Right ventricle myocardium superior (tissue), 1 donor: ENCODE results near the gene ASTL. TPM values are rescaled to one million over a fixed set of nuclear protein-coding genes. Genes with fewer than 3 reads are reported as not detected.
"Not testable (repeated sequence)": the region's sequence is repeated elsewhere in the genome, so short reads cannot be mapped to it uniquely, and the experiment has no call there.

Experiments
- ATAC-seq: fragments of 200-7000 bp; cut with Tn5 transposase; one replicate; pipeline ENCODE4 v1.9.1; 2020; ENCODE audit warnings: mild to moderate bottlenecking; ENCODE audit not compliant: poor library complexity
- DNase-seq: peaks from one replicate; pipeline ENCODE4 v3.0.0-alpha.2; 2020
- intact Hi-C: fragments of 100-400 bp; cut with DNase I; formaldehyde crosslinking; loops from one replicate; pipeline ENCODE4 v1.11.2; 2022
- total RNA-seq: library from RNA; stranded (reverse); fragmentation: NEBNext Ultra II Directional; extraction: Animal tissue kit (Norgen Biotek cat#: 25700); gene quantifications from one replicate; pipeline ENCODE4 v1.2.1, GENCODE V29; 2021
- donor health status: DM: no; HTN: yes; CAD: no; lungs with severe emphysema.

ASTL gene
- total RNA-seq, 1 donor from 2014 or later = not detected

DNA sequence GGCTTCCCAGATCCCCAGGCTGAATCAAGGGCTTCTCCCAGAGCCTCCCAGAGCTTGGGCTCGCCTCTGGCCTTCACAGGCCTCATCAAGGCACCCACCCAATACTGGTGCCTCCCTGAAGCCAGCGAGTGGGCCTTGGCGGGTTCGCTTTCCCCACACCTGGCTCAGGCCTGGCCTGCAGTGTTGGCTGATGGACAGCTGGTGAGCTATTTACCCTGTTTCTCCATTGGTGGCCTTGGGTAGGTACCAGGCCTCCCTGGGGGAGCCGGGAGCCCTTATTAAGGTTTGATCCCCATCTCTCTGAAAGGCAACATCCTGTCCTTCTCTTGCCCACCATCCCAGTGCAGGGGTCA lies 25.1 kb upstream of the ASTL start:
- intact Hi-C loops = no loop called here
- DNase-seq (no peak), ATAC-seq (no peak)

DNA sequence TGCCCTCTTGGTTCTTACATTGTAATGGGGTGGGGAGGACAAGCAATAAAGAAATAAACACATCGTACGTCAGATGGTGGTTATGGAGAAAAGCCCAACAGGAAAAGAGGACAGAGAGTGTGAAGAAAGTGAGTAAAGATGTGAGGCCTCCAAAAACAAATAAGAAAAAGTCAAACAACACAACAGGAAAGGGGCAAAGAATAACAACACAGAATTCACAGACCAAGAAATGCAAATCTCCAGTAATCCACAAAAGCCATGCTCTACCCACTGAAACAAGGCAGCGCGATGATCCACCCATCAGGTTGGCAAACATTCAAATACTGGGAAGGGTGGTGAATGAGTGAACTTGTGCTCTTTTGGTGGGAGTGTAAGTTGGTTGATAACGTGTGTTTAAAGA lies 23.6 kb upstream of the ASTL start:
- ATAC-seq (no peak), DNase-seq (no peak)
- intact Hi-C loops = no loop called here

DNA sequence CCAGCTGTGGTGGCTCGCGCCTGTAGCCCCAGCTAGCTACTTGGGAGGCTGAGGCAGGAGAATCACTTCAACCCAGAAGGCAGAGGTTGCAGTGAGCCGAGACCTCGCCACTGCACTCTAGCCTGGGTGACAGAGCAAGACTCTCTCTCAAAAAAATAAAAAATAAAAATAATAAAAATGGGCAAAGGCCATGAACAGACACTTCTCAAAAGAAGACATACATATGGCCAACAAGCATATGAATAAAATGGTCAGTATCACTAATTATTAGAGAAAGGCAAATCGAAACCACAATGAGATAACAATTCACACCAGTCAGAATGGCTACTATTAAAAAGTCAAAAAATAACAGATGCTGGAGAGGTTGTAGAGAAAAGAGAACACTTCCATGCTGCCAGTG lies 22.1 kb upstream of the ASTL start:
- ATAC-seq, intact Hi-C loops, DNase-seq: not testable (repeated sequence)

DNA sequence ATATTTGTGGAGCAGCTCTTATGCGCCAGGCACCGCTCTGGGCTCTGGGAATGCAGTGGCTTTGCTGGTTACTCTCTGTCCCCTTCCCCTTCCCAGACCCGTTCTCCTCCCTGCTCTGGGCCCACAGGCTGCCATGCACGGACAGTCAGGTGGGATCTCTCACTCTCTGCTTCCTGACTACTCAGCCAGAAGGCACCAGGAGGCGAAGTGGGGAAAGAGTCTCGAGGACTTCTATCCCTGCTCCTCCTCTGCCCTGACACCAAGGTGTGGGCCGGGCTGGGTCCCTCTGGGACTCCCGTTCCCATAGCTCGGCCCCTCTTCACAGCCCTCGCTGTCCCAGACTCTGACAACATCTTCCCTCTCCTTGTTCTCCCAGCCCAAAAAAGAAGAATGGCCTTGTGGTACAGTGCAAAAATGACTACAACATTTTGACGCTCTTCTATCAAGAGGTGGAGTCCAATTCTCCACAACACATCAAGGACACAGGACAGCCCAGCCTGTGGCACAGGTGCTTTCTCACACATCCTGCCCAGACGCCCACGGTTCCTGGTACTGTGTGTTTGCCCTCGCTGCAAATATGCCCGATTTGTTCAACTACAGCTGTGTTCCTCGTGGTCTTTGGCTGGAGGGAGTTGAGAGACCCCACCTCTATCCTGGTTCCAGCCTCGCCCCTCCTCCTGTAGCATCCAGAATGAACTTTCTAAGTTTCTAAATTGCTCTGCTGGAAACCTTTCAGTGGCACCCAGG lies 21.0 kb upstream of the ASTL start:
- peak; percentile 18 for DNase-seq
- intact Hi-C loops = no loop called here
- ATAC-seq = no peak

DNA sequence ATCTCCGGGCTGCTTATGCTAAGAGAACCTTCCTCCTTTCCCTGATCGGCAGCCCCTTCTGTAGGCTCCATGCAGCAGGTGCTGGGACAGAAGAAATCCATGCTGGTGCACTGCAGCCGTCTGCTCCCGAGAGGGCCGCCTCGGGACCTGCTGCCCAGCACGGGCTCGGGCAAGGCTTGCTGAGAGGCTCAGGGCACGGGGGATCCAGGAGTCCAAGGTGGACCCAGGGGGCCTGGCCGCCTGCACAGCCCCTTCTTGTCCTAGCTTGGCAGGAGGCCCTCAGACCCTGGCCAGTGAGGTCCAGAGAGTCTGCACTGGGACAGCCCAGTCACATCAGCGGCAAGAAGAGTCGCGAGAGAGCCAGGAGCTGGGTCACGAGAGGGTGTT lies 20.2 kb upstream of the ASTL start:
- DNase-seq (peak; percentile 8), ATAC-seq (no peak)
- intact Hi-C loops = no loop called here

DNA sequence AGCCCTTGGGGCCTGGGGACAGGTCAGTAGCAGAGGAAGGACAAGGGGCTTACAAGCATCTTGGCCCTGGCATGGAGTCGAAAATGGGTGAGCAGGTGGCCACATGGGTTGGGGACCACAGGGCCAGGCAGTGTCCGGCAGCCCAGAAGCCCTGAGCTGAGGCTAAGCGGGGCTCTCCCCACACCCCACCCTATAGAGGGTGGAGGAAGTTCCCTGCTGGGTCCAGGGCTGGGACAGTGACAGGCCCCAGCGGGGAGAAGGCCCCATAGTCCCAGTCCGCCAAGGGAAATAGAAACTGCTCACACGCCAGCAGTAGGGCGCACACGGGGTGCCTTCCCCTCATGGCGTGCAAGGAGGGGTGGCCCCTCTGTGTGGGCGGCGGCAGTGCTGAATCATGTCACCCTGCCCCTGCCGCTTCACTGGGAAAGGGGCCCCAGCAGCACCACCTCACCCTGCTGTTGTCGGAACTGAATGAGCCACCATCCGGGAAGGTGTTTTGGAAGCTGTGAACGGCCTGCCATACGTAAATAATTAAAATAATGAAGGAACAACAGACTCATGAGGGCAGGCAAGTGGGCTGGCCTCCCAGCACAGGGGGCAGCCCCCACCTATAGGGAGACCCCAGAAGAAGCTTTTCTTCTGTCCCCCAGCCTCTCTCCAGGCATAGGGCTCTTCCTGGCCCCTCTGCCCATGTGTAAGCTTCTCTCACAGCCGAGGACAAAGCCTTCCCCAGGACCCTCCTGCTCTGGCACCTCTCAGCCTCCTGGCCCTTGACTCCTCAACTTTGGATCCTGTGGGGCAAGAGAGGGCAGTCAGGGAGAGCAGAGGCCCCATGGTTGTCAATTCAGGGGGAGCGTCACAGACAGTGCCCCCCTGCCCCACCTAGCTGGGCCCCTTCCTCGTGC lies 19.6 kb upstream of the ASTL start:
- no peak for ATAC-seq
- intact Hi-C loops = no loop called here
- DNase-seq = peak; percentile 35

DNA sequence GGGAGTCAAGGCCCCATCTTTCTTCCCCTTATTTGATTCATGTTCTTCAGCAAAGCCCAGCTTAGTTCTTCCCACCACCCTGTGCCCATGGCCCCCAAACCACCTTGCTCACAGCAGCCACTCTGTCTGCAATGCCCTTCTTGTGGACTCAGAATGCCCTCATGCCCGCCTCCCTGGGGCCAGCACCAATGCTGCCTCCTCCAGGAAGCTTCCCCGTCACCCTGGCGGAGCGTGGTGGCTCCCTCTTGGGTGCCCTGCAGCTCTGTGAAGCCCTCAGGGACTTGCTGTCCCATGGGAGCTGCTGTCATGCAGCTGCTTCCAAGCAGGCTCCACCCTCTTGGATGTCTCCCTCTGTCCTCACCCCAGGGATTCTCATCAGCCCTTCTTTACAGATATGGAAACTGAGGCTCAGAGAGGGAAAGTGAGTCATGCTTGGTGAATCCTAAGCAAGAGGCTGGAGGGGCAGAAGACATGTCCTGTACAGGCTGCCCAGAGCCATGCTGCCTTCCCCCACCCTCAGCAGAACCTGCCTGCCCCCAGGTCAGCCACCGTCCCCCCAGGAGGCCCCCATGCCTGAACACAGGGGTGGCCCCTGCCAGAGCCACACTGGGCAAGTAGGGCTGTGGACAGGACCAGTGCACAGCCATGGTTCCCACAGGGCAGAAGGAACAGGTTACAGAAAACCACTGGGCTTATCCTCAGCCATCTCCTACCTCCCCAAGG lies 18.8 kb upstream of the ASTL start:
- no peak for ATAC-seq
- intact Hi-C loops = no loop called here
- DNase-seq = peak; percentile 20

DNA sequence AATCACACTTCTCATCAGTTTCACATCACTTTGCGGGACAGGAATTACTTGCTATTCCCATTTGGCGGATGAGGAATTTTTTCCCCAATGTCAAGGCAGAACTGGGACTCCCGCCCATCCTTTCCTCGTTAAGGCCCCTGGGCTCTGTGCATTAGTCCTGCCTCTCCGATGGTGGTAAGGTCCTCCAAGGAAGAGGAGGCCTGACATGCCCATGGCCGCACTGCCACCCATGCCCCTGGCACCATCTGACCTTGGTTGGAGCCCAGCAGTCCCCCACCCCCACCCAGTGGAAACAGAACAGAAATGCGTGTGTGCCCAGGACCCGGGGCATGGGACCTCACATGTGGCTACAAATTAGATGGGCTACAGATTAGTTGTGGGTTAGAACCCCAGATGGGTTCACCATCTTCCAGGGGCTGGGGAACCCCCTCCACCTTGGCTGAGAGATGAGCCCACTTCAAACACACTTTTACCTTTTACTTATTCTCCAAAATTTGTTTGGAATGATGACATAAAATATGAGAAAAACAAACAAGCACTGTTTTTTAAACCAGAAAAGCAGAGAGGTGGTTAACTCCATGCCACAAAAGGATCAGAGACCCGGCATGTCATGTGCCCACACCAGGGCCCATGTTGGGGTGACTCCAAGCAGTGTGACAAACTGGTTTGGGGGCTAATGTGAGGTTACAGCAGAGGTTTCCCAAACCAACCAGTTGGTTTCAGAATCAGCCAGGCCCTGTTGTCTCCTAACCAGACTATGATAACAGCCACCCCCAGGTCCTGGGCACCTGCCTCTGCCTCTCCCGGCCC lies 17.9 kb upstream of the ASTL start:
- ATAC-seq (no peak), DNase-seq (no peak)
- intact Hi-C loops = no loop called here

DNA sequence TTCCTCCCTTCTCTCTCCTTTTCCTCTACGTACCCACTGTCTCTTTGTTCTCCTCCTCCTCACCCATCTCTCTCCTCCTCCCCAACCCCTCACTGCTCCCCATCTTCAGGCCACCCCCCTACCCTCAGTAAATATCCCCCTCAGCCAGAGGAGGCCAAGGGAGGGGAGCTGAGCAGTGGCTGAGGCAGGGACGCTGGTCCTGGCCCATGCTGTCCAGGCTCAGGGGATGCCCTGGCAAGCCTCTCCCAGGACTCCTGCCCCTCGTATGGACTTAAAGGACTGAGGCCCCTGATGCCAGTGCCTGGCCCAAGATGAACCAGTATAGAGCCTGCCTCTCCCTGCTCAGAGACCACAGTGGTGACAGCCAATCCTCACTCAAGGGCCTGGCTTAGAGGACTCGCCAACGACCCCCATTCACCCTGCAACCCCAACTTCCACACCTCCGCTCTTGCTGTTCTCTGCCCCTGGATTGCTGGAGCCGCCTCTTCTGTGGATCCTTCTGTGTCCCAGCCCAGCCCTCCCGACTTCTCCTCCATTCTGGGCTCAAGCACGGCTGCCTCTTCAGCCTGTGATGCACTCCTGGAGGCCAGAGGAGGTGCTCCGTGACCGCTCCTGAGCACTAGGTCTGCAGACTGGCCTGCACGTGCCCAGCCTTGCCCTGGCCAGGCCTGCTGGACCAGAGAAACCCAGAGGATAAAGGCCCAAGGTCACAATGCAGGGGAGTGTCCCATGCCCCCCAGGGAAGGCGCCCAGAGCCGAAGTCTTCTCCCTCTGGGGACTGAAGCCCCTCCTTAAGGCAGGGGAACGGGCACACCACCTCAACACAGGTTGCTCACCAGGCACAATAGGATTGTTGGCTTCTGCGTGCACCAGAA lies 16.4 kb upstream of the ASTL start:
- DNase-seq (peak; percentile 30), ATAC-seq (no peak)
- intact Hi-C loops = no loop called here

DNA sequence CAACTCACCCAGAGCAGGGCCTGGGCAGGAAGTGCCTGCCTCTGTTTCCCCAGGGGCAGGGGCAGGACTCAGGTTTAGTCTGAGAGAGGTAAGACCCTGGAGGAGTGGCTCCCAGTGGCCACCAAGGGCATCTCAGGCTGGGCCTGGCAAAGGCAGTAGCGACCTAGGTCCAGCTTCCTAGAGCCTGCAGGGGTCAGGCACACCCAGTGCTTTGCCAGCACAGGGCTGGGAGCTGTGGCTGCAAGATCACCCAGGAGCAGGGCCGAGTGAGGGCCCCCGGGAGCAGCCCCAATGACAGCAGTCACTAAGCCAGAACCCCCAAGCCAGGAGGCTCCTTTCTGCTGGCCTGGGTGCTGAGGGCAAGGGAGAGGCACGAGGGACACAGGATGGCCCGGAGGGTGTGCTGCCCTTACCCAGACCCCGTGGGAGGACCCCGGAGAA lies 15.7 kb upstream of the ASTL start:
- DNase-seq = peak; percentile 20
- ATAC-seq = no peak
- intact Hi-C loops = no loop called here

DNA sequence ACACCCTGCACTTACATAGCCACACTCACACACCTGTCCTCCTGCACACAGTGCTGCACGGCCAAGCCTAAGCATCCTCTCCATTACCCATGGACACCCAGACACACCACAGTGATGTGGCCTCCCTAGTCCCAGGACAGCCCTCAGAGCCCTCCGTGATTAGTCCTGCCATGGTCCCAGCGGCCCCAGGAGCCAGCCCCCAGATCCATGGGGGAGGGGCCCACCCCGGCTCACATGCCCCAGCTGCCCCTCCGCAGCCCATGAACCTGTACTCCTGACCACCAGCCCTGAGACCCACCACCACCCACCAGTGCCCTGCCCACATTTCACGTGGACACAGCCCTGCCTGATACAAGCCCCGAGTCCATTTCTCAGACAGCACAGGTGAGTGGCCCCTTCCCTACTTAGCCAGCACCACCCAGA lies 15.0 kb upstream of the ASTL start:
- intact Hi-C loops = no loop called here
- DNase-seq (no peak), ATAC-seq (no peak)

DNA sequence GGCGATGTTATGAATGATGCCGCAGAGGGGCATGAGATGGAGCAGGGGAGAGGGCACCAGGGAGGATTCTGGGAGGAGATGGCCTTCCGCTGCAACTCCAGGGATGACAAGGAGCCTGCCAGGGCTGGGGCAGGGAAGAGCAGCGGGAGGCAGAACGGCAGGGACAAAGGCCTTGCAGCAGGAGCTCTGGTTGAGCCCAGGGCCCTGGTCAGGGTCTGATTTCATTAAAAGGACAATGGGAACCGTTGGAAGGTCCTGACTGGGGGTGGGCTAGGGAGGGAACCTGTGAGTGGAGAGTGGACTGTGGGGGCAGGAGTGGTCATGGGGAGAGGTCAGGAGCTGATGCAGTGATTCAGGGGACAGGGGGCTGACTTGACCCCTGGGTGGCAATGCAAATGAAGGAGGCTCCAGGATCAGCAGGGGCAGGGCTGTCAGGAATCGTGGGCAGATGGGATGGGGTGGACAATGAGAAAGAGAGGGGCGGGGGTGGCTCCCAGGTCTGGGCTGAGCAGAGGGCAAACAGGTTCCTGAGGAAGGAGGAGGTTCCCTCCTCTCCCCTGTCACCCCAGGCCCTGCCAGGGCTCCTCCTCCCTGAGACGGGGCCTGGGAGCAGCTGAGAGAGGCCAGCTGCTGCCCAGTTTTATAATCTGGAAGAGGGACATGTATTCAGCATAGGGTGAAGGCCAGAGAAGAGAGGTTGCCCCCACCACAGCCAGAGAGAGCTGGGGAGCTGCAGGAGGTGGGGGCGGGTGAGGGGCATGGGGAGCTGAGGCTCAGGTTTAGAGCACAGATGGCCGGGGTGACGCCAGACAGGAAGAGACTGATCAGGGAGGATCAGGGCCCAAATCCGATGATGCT lies 14.2 kb upstream of the ASTL start:
- intact Hi-C loops = no loop called here
- no peak for DNase-seq
- no peak for ATAC-seq

DNA sequence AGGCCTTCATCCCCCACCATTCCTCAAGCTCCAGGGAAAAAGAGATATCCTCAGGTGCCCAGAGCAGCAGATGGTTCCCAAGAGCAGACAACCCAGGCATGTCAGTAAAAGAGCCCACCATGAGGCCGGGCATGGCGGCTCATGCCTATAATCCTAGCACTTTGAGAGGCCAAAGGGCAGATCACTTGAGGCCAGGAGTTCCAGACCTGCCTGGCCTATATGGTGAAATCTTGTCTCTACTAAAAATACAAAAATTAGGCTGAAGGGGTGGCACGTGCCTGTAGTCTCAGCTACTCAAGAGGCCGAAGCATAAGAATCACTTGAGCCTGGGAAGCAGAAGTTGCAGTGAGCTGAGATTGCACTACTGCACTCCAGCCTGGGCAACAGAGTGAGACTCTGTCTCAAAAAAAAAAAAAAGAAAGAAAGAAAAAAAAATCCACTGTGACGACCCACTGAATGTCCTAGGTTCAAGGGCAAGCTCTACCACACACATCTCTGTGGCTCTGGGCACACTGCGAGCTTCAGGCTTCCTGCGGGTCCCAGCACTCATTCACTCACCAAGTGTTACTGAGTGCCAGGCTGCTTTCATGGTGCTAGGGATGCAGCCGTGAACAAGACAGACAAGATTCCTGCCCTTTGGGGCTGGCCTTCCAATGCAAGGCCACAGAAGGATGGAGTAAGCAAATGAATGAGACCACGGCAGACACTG lies 13.4 kb upstream of the ASTL start:
- DNase-seq (no peak), ATAC-seq (no peak)
- intact Hi-C loops = no loop called here

DNA sequence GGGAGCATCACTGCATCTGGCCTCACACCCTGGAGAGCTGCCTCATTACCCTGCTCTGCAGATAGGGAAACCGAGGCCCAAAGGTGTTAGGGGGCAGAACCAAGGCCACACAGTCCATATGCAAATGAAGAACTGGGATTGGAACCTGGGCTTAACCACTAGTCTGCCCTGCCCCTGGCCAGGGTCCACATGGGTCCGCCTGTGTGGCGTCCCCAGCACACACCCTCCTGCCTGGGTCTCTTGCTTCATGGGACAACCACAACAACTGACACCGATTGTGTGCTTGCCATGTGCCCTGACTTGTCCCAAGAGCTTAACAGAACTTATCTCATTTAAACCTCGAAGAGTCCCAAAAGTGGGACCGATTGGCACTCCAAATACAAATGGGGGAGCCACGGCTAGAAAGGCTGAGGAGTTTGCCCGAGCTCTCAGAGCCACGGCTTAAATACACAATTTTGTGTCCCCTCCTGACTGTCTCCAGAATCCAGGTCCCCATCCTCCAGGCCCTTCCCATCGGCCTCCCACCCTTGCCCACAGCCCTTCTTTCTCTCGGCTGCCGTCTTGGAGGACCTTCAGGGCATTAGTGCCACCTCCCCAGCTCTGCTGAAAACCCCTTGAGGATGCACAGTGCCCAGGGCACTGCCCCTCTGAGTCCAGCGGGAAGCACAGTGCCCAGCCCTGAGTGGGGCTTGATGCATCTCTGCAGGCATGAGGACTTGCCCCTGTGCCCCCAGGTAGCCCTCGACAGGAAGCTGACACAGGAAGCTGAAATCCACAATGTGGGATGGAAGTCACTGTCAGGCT lies 12.7 kb upstream of the ASTL start:
- no peak for DNase-seq

DNA sequence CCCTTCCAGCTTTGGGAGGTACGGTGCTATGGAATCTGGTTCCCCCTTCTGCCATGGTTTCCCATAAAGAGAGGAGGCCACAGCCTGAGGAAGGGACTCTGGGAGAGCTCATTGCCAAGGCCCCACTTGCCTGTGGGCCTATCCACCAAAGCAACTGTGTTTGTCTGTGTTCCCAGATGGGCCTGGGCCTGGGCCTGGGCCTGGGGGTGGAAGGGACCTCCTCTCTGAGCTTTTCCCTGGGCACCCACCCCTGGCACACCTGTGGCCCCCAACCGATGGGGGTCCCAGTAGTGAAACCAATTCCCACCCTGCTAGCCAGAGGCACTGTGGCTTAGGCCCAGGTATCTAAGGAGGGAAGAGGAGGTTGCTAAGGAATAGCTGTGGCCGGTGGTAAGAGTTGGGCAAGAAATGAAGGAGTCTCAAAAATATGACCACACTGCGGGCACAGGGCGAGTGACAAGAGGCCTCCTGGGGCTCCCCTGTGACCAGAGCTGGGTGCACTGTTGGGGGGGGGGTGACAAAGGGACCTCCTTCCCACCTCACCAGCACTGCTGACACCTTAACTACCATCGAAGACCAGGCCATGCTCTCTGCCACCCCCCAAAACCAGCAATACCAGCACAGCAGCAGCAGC lies 11.8 kb upstream of the ASTL start:
- ATAC-seq = no peak
- intact Hi-C loops = no loop called here
- no peak for DNase-seq

More for the DNA sequence above, 12.7 kb upstream of the ASTL start:
- intact Hi-C loops = no loop called here
- no peak for ATAC-seq
